ENCODE results near the gene ZFR.

Gene ZFR

DNA sequence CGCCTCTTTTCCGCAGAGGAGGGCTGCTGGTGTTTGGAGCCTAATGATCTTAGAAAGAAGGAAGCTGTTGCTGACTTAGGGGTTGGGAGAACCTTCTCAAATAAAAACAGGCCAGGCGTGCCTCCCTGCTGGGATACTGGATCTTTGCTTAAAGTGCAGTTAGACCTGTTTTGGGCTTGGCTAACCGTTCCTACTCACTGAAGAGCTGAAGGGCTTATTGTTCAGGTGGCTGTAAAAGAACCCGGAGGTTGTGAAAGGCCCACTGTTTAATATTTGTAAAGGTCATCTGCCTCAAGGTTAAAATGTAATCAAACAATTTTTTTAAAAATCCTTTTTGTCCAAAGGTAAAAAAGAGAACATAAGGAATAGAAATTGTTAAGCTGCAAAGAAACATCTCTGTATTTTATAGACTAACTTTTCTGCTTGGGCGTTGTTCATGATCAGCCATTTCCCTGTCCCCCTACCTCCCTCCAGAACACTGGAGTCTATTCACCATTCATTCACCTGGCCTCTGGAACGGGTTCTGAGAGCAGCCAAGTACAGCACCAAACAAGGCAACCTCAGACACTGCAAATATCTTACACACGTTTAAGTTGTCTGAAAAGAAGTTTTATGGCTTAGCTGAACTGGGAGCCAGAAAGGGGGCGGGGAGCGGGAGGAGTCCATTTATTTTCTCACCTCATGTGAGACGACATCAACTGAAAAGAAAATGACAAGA is 113.2 kb downstream of the ZFR start:
- no peak for TF ChIP-seq ZFX (IDR thresholded peaks at IDR 0.05; ENCODE audit: borderline replicate concordance)
- TF ChIP-seq, protein P1, sequence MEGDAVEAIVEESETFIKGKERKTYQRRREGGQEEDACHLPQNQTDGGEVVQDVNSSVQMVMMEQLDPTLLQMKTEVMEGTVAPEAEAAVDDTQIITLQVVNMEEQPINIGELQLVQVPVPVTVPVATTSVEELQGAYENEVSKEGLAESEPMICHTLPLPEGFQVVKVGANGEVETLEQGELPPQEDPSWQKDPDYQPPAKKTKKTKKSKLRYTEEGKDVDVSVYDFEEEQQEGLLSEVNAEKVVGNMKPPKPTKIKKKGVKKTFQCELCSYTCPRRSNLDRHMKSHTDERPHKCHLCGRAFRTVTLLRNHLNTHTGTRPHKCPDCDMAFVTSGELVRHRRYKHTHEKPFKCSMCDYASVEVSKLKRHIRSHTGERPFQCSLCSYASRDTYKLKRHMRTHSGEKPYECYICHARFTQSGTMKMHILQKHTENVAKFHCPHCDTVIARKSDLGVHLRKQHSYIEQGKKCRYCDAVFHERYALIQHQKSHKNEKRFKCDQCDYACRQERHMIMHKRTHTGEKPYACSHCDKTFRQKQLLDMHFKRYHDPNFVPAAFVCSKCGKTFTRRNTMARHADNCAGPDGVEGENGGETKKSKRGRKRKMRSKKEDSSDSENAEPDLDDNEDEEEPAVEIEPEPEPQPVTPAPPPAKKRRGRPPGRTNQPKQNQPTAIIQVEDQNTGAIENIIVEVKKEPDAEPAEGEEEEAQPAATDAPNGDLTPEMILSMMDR (IDR thresholded peaks at IDR 0.05): no peak

DNA sequence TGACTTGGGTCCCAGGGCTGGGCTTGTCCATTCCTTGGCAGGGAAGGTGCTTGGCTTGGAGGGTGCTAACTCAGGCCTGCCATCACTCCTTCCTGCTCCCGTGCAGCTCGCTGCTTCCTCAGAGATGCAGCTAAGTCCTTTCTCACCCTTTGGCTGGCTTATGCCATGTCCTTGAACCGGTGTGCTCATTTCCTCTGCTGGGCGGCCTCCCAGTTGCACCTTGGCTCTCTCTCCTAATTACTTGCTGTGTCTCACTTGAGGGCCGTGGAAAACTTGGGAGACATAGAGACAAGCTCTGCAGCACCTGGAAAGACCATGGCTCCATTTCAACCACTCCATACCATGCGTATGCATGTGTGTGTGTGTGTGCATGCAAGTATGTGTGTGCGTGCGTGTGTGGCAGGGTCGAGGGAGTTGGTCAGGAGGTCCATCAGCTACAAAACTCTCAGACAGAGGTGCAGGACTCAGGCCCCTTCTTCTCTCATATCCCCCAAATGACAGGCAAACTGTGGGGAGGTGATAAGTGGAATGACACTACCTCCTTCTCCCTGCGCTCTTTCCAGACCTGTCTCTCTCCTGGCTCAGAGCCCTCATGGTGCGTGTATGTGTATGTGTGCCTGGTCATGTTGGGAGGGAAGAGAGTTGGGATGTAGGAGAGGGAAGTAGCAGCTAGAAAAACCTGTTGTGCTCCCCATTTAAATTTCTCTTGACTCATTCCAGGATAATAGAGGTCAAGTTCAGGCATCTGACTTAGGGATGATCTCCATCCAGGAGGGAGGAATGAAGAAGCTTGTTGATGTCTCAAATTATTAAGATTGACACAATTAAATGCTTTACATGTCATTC is 114.2 kb downstream of the ZFR start:
- H3K27ac ChIP-seq: peak overlapping the region; percentile 81
- TF ChIP-seq ZFX (IDR thresholded peaks at IDR 0.05; ENCODE audit: borderline replicate concordance): no peak
- TF ChIP-seq, protein P1 (IDR thresholded peaks at IDR 0.05): no peak

More for the DNA sequence above, 113.2 kb downstream of the ZFR start:
- peak overlapping the region; percentile 81 for H3K27ac ChIP-seq

DNA sequence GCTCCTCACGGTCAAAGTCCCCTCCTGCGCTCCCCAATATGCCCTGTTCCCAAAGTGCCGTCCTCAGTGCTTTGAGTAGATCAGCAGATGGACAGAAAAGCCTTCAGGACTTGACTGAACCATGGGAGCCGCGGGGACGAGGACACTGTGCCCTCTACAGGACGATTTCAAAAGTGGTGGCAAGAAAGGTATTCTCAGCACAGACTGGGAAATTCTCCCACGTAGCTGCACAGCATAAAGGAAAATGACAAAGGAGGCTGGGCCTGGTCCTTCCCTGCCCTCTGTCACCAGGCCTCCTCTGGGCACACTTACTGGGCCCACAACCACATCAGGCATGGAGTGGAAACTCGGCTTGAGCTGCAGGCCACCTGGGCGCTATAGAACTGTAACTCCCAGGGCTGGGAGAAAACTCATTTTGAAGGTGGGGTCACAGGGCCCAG is 115.1 kb downstream of the ZFR start:
- TF ChIP-seq, protein P1 (IDR thresholded peaks at IDR 0.05): peak; percentile 85
- TF ChIP-seq ZFX (IDR thresholded peaks at IDR 0.05; ENCODE audit: borderline replicate concordance): no peak
- no peak overlapping the region; the same call in 1 of the 2 replicates for H3K27ac ChIP-seq

DNA sequence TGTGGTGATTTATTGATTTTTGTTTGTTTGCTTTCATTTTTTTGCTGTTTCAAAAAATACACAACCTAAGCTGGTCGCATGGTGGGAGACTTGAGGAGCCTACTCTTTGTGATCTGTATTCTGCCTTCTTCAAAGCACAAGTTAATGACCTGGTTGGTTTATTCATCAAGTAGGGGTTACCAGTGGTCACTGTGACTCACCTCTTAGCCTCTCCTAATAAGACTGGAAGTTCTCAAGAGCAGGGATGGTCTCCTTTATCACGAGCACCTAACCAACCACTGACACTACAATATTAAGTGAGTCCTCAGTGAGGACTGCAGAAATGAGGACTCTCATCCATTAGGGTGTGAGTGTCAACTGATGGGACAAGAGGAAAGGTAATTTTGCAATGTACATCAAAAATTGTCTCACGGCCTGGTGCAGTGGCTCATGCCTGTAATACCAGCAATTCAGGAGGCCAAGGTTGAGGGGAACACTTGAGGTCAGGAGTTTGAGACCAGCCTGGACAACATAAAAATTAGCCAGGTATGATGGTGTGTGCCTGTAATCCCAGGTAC is 118.2 kb downstream of the ZFR start:
- H3K27ac ChIP-seq: no peak overlapping the region
- TF ChIP-seq ZFX (IDR thresholded peaks at IDR 0.05; ENCODE audit: borderline replicate concordance): no peak
- TF ChIP-seq, protein P1 (IDR thresholded peaks at IDR 0.05): no peak

DNA sequence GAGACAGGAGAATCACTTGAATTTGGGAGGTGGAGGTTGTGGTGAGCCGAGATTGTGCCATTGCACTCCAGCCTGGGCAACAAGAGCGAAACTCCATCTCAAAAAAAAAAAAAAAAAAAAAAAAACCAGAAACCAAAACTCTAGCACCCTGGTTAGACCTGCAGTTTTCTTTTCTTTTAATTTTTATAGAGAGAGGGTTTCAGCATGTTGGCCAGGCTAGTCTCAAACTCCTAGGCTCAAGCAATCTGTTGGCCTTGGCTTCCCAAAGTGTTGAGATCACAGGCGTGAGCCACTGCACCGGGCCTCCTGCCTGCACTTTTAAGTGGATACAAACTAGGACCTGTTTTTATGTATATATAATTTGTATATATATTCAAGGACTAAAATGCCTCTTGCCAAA is 118.9 kb downstream of the ZFR start:
- TF ChIP-seq, protein P1 (IDR thresholded peaks at IDR 0.05): no peak
- no peak for TF ChIP-seq ZFX (IDR thresholded peaks at IDR 0.05; ENCODE audit: borderline replicate concordance)
- H3K27ac ChIP-seq: no peak overlapping the region

DNA sequence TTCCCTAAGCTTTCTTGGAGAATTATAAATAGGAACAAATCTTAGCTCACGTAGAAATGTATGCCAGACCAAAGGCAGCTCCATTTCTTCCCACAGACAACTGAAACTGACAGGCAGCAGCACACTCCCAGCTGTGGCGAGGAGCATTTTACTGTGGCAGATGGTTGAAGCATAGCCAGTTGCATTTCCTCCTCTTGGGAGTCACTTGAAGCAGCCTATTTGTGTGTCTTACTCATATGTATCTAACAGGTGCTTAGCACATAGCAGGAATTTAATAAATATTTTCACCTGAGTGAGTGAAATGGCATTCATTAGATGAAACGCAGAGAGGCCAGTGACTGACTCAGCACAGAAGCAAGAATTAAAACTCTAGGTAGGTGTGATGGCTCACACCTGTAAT is 119.5 kb downstream of the ZFR start:
- no peak overlapping the region for H3K27ac ChIP-seq
- TF ChIP-seq, protein P1 (IDR thresholded peaks at IDR 0.05): no peak
- no peak for TF ChIP-seq ZFX (IDR thresholded peaks at IDR 0.05; ENCODE audit: borderline replicate concordance)

All from 22Rv1 (cell line).